CD1c-positive myeloid dendritic cell (primary cell): Measurements from ENCODE around the gene ZNF473.
A peak's percentile ranks its signal among the peaks of the same experiment; 100 is the strongest.
"Not testable (repeated sequence)": the region's sequence is repeated elsewhere in the genome, so short reads cannot be mapped to it uniquely, and the experiment has no call there.

Experiments used
- DNase-seq: peaks from one replicate; pipeline ENCODE4 v3.0.0-alpha.2; 2016; ENCODE audit errors: extremely low spot score

The ZNF473 gene

GRCh38 chr19:50050406-50051227, 24.8 kb downstream of the ZNF473 start:
- DNase-seq, result peak; percentile 93

GRCh38 chr19:50051228-50051895, 25.6 kb downstream of the ZNF473 start:
- peak; percentile 6 for DNase-seq

- peak; percentile 3 for DNase-seq
Measured at GRCh38 chr19:50051964-50052363, 26.2 kb downstream of the ZNF473 start.

- no peak for DNase-seq
Measured at GRCh38 chr19:50053119-50053518, 27.3 kb downstream of the ZNF473 start.

DNA sequence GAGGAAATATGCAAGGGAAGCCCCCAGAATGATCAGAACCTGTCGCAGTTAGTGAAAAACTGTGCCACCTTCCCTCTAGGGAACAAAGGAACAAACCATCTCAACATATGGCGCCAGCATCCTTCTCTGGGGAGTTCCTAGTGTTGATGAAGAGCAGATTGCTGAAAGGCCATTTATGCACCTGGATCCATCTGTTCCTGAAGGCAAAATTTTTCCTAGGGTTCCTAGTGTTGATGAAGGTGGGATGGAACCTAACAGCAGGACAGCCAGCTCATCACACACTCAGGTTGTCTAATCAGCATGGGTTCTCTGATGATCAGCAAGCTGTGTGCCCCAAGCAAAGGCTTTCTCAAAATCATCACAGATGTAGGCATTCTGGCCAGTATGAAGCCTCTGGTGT, 32.6 kb downstream of the ZNF473 start:
- DNase-seq, result no peak

DNA sequence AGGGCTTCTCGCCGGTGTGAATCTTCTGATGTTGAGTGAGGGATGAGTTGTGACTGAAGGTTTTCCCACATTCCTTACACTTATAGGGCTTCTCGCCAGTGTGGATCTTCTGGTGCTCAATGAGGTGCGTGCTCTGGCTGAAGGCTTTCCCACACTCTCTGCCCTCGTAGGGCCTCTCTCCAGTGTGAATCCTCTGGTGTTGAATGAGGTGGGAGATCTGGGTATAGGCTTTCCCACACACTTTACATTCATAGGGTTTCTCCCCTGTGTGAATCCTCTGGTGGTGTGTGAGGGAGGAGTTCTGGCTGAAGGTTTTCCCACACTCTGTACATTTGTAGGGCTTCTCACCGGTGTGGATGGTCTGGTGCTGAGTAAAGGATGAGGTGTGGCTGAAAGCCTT, 33.2 kb downstream of the ZNF473 start:
- no peak for DNase-seq

DNA sequence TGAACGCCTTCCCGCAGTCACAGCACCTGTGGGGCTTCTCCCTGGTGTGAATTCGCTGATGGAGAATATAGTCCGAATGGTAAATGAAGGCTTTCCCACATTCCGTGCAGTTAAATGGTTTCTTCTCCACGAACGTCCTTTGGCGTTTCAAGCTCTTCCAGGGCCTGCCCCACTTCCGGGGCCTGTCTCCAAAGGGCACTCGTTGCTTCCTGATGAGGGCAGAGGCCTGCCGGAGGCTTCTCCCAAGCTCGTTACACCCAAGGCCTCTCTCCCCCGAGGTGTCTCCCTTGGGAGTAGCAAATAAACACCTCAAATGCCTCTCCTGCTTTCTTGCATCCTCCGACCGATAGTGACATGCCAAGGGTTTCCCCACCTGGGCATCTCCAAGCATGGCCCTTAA, 34.3 kb downstream of the ZNF473 start:
- DNase-seq, result no peak

DNA sequence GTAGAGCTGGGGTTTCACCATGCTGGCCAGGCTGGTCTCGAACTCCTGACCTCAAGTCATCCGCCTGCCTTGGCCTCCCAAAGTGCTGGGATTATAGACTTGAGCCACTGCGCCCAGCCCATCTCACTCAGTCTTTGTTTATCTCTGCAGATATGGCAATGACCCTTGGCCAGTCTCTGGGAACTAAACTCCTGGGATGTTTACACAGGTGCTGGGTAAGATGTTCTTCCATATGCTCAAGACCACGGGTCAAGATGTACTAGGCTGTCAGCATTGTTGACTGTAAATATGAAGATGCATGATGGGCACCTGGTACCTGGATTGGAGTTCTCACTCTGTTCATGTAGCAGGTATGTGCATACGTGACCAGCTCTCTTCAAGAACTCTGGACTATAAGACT, 35.8 kb downstream of the ZNF473 start:
- DNase-seq, result no peak

- DNase-seq, result no peak
Measured at GRCh38 chr19:50065938-50066337, 40.1 kb downstream of the ZNF473 start.

DNA sequence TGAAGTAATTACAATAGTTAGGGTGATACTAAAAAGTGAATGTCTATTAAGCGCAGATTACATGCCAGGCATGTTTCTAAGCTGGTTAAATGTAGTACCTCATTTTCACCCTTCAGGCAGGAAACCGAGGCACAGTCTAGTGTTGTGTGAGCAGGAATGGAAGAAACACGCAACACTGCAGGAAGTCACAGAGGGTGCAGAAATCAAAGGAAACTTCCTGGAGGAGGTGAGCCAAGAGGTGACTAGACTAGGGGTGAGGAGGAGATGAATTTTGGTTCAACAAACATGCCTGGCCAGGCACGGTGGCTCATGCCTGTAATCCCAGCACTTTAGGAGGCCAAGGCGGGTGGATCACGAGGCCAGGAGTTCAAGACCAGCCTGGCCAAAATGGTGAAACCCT, 41.8 kb downstream of the ZNF473 start:
- DNase-seq, result no peak

GRCh38 chr19:50068382-50068781, 42.6 kb downstream of the ZNF473 start:
- DNase-seq, result not testable (repeated sequence)

GRCh38 chr19:50075076-50075475, 49.3 kb downstream of the ZNF473 start:
- DNase-seq, result not testable (repeated sequence)

GRCh38 chr19:50075644-50076372, 50.0 kb downstream of the ZNF473 start:
- not testable (repeated sequence) for DNase-seq

DNA sequence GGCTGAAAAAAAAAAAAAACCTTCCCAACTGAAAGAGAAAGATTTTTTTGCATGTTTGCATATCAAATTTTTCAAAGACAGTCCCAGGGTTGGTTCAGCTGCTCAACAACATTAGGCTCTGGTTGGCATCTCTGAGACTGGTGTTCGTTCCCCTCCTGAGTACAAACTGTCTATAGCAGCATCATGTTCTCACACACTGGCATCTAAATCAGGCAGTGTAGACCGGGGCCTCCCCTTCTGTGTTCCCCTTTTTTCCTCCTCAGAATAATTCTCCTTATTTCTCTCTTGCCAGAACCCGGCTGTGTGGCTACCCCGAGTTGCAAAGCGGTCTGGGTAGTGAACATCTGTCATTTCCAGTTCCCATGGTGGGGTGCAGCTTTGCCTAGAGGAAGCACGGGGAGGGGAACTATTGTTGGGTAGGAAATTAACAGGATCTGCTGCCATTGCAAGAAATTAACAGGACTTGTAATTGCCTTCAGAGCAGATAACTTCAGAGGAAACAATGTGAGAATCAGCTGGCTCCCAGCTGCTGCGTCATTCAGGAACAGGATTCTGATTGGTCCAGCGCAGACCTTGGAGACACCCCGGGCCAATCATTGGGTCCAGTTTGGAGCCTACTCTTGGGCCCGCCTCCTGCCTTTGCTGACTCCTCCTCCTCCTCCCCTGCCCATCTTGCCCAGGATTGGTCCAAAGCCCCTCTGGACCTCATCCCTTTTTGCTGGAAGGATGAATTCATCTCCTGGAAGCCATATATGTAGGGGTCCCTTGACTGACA, 51.0 kb downstream of the ZNF473 start:
- DNase-seq, result not testable (repeated sequence)

DNA sequence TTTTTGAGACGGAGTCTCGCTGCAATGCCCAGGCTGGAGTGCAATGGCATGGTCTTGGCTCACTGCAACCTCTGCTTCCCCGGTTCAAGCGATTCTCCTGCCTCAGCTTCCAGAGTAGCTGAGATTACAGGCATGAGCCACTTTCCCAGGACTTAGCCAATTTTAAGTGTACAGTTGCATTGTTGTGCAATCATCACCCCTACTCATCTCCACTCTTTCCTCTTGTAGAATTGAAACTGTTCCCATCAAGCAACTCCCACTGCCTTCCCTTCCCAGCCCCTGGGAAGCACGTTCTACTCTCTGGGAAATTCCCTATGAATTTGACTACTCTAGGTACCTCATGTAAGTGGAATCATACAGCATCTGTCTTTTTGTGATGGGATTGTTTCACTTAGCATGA, 53.2 kb downstream of the ZNF473 start:
- not testable (repeated sequence) for DNase-seq

GRCh38 chr19:50084440-50084839, 58.6 kb downstream of the ZNF473 start:
- DNase-seq, result peak; percentile 45

- not testable (repeated sequence) for DNase-seq
Measured at GRCh38 chr19:50087153-50087552, 61.3 kb downstream of the ZNF473 start.

GRCh38 chr19:50090706-50091105, 64.9 kb downstream of the ZNF473 start:
- DNase-seq, result peak; percentile 35

DNA sequence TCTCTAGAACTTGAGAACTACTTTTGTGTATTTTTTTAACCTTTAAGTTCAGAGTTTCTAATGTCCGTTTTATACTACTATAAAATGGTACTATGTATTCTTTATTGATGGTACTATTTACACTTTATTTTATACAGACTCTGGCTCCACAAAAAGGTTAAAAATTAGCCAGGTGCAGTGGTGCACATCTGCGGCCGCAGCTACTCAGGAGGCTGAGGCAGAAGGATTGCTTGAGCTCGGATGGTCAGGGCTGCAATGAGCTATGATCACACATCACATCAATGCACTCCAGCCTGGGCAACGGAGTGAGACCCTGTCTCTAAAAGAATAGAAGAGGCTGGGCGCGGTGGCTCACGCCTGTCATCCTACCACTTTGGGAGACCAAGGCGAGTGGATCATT, 66.0 kb downstream of the ZNF473 start:
- not testable (repeated sequence) for DNase-seq

GRCh38 chr19:50092597-50092996, 66.8 kb downstream of the ZNF473 start:
- not testable (repeated sequence) for DNase-seq

DNA sequence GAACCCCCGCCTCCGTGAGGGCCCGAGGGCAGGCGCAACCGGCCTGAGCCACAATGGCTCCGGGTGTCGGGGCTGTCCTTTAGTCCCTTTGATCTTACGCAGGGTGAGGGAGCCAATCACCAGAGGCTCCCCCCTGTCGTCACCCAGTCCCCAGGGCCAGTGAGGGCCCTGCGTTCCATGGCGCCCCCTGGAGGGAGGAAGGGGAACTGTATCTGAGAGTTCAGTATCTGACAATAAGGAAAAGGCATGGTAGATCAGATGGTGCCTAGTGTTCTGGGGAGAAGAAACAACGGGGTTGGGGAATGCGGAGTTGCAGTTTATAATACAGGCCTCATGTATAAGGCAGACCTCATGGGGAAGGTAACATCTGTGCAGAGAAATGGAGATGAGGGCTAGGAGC, 72.1 kb downstream of the ZNF473 start:
- not testable (repeated sequence) for DNase-seq

GRCh38 chr19:50098892-50099291, 73.1 kb downstream of the ZNF473 start:
- DNase-seq, result not testable (repeated sequence)
